ENCODE data around the gene SUN1.

- TF ChIP-seq CTCF (IDR thresholded peaks at IDR 0.05; ENCODE audit: low read length) (no peak), EZH2phosphoT487 (IDR thresholded peaks at IDR 0.05; ENCODE audit: low read length) (no peak)
Observed at GRCh38 chr7:892648-893593, 60.6 kb downstream of the SUN1 start.
